Choroid plexus epithelial cell (primary cell): Measurements from ENCODE around the gene BSPRY.

Source experiments
- DNase-seq: peaks from one replicate; pipeline ENCODE4 v3.0.0-alpha.2; 2010; ENCODE audit warnings: low read depth
- H3K4me3 ChIP-seq: 2 replicates; pipeline ENCODE4 v1.5.1; 2011; ENCODE audit warnings: low read depth, mild to moderate bottlenecking, control low read depth, low read length, moderate library complexity
- TF ChIP-seq, protein P1 (sequence below): conservative IDR thresholded peaks from 2 replicates; pipeline ENCODE4 v1.5.1; 2011; ENCODE audit warnings: low read depth, mild to moderate bottlenecking, control low read depth, inconsistent platforms, low read length, moderate library complexity

The BSPRY gene

DNA sequence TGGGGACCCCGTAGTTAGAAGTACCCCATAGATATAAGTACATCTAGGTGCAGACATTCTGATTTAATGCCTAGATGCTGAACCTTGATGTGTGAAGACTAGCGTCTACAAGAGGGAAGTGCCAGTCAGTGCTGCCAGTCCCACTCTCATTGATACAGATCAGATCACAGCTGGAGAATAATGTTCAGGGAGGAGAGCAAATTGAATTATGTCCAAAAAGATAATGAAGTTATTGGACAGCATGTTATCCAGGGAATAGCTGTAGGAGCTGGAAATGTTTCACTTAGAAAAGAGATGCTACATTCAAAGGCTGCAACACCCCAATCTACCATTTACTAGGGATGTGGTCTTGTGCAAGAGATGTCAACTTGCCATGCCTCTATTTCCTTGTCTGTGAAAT lies 30.3 kb upstream of the BSPRY start:
- TF ChIP-seq, protein P1, sequence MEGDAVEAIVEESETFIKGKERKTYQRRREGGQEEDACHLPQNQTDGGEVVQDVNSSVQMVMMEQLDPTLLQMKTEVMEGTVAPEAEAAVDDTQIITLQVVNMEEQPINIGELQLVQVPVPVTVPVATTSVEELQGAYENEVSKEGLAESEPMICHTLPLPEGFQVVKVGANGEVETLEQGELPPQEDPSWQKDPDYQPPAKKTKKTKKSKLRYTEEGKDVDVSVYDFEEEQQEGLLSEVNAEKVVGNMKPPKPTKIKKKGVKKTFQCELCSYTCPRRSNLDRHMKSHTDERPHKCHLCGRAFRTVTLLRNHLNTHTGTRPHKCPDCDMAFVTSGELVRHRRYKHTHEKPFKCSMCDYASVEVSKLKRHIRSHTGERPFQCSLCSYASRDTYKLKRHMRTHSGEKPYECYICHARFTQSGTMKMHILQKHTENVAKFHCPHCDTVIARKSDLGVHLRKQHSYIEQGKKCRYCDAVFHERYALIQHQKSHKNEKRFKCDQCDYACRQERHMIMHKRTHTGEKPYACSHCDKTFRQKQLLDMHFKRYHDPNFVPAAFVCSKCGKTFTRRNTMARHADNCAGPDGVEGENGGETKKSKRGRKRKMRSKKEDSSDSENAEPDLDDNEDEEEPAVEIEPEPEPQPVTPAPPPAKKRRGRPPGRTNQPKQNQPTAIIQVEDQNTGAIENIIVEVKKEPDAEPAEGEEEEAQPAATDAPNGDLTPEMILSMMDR: no peak
- no peak overlapping the region for H3K4me3 ChIP-seq
- DNase-seq: no peak

DNA sequence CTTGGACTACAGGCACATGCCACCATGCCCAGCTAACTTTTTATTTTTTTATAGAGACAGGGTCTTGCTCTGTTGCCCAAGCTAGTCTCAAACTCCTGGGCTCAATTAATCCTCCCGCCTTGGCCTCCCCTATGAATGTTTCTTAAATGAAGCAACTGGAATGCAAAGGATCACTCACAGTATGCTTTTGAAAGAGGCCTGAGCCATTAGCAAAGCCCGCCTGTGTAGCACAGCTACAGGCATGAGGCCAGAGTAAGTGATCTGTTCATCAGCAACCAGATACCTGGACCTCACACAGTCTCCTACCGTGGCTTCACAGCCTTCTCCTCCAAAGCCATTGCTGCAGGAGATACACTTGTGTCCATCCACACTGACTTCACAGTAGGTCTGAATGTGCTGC lies 29.3 kb upstream of the BSPRY start:
- no peak for DNase-seq
- TF ChIP-seq, protein P1: no peak
- H3K4me3 ChIP-seq: no peak overlapping the region

DNA sequence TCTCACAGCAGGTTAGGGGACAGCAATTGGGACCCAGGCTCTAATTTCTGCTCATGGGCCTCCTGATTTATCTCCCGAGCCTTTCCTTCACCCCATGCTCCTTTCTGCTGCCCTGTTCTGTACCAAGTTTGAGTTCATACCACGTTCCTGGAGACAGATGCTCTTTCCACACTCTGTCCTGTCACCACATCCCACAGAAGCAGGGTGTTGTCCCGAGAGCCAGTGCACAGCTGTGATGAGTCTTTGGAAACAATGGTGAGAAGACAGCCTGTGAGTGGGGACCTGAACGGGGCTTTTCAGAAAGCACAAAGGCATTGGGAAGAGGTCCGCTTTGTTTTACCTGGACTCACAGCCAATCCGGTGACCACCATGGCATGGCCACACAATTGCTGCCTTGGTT lies 26.7 kb upstream of the BSPRY start:
- no peak for DNase-seq
- TF ChIP-seq, protein P1: no peak
- H3K4me3 ChIP-seq: no peak overlapping the region

- TF ChIP-seq, protein P1: no peak
- no peak overlapping the region for H3K4me3 ChIP-seq
- no peak for DNase-seq
These were observed 23.1 kb upstream of the BSPRY start for GRCh38 chr9:113326230-113326629.

DNA sequence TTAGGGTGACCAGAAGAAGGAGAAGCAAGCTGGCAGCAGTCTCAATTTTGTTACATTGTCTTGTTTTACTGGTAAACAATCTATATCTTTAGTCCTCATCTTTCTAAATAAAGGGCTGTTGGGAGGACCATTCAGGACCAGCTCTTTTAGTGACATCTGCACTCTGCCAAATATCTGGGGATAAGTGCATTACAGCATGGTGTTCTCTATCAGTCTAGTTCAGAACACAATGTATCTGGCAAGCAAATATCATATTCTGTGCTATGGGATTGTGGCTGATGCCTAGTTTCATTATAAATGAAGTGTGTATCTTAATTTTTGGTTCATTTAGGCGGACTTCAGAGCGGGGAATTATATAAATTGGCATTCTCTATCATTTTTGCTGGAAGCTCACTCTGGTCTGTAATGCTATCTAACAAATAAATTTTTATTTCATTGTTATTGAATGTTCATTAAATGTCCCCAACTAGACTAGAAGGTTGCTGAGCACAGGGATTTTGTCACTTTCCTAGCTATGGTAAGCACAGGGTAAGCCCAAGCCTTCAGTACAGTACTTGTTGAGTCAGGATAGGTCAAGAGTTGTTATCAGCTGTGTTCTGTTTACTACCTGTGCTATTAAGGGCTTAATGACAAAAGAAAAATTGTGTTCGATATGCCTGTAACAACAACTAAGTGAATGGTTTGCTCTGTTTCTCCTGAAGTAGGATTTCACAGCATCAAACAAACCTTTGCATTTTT lies 21.1 kb upstream of the BSPRY start:
- no peak overlapping the region for H3K4me3 ChIP-seq
- DNase-seq: no peak
- TF ChIP-seq, protein P1: no peak

GRCh38 chr9:113331780-113332179 lies 17.6 kb upstream of the BSPRY start:
- no peak overlapping the region for H3K4me3 ChIP-seq
- no peak for DNase-seq
- TF ChIP-seq, protein P1: no peak

GRCh38 chr9:113337714-113338113 lies 11.6 kb upstream of the BSPRY start:
- TF ChIP-seq, protein P1: no peak
- DNase-seq: no peak
- H3K4me3 ChIP-seq: no peak overlapping the region
